Stomach smooth muscle (tissue), 2 donors: Measurements from ENCODE around the gene TNNI3K.
A peak's percentile ranks its signal among the peaks of the same experiment; 100 is the strongest.

Experiments used
- H3K27ac ChIP-seq: one replicate; pipeline ENCODE4 v1.7.0; 2013; ENCODE audit warnings: mild to moderate bottlenecking, low read length, inconsistent platforms
- H3K27me3 ChIP-seq, 2 donors: one replicate each; pipeline ENCODE4 v1.7.0; 2013; ENCODE audit warnings: low read length in 2 of 2; ENCODE audit not compliant: insufficient read depth in 2 of 2, control insufficient read depth in 1 of 2
- H3K36me3 ChIP-seq, 2 donors: one replicate each; pipeline ENCODE4 v1.7.0; 2013; ENCODE audit warnings: low read length in 2 of 2; ENCODE audit not compliant: control insufficient read depth in 2 of 2, insufficient read depth in 2 of 2
- H3K4me1 ChIP-seq: one replicate; pipeline ENCODE4 v1.7.0; 2013; ENCODE audit warnings: low read length; ENCODE audit not compliant: control insufficient read depth, insufficient read depth
- H3K4me3 ChIP-seq, 2 donors: one replicate each; pipeline ENCODE4 v1.7.0; 2013; ENCODE audit warnings: low read length in 2 of 2
- H3K9ac ChIP-seq, 2 donors: one replicate each; pipeline ENCODE4 v1.7.0; 2013; ENCODE audit warnings: low read length in 2 of 2, mild to moderate bottlenecking in 1 of 2
- H3K9me3 ChIP-seq, 2 donors: one replicate each; pipeline ENCODE4 v1.7.0; 2013; ENCODE audit warnings: low read length in 2 of 2; ENCODE audit not compliant: control insufficient read depth in 2 of 2
- donor health status: healthy.
- donor health status: Pancreatic carcinoma.

The TNNI3K gene

GRCh38 chr1:74392186-74392585 lies 157.0 kb downstream of the TNNI3K start:
- Histone ChIP-seq H3K4me1 (peaks cover 19% of the 10 kb centered on the region), H3K27ac (no peak overlapping the region), H3K9ac (no peak overlapping the region), H3K9me3 (no peaks in the 10 kb centered on the region), H3K4me3 (no peak overlapping the region), H3K27me3 (no peaks in the 10 kb centered on the region), H3K36me3 (no peaks in the 10 kb centered on the region)

- Histone ChIP-seq H3K4me3 (no peak overlapping the region), H3K9ac (no peak overlapping the region), H3K36me3 (no peaks in the 10 kb centered on the region), H3K4me1 (peaks cover 19% of the 10 kb centered on the region), H3K27ac (no peak overlapping the region), H3K27me3 (no peaks in the 10 kb centered on the region), H3K9me3 (no peaks in the 10 kb centered on the region)
Measured at GRCh38 chr1:74392840-74393239, 157.7 kb downstream of the TNNI3K start.

GRCh38 chr1:74395571-74395970 lies 160.4 kb downstream of the TNNI3K start:
- H3K9ac ChIP-seq, result no peak overlapping the region
- H3K27ac ChIP-seq, result no peak overlapping the region
- H3K4me3 ChIP-seq, result no peak overlapping the region
- no peaks in the 10 kb centered on the region for H3K9me3 ChIP-seq
- peaks cover 19% of the 10 kb centered on the region for H3K4me1 ChIP-seq
- H3K27me3 ChIP-seq, result no peaks in the 10 kb centered on the region
- no peaks in the 10 kb centered on the region for H3K36me3 ChIP-seq

- no peaks in the 10 kb centered on the region for H3K27me3 ChIP-seq
- H3K9ac ChIP-seq, result no peak overlapping the region
- peaks cover 19% of the 10 kb centered on the region for H3K4me1 ChIP-seq
- H3K27ac ChIP-seq, result no peak overlapping the region
- H3K36me3 ChIP-seq, result no peaks in the 10 kb centered on the region
- H3K4me3 ChIP-seq, result no peak overlapping the region
- H3K9me3 ChIP-seq, result no peaks in the 10 kb centered on the region
Measured at GRCh38 chr1:74396462-74396861, 161.3 kb downstream of the TNNI3K start.

- H3K9me3 ChIP-seq, result no peaks in the 10 kb centered on the region
- no peaks in the 10 kb centered on the region for H3K36me3 ChIP-seq
- H3K27me3 ChIP-seq, result no peaks in the 10 kb centered on the region
- peak overlapping the region; percentile 53 for H3K27ac ChIP-seq
- H3K4me3 ChIP-seq, result no peak overlapping the region
- H3K9ac ChIP-seq, result peak overlapping the region in 1 of 2 donors; percentile 9
- H3K4me1 ChIP-seq, result peaks cover 19% of the 10 kb centered on the region
Measured at GRCh38 chr1:74396933-74397332, 161.7 kb downstream of the TNNI3K start.

- H3K4me1 ChIP-seq, result peaks cover 15% of the 10 kb centered on the region
- no peaks in the 10 kb centered on the region for H3K36me3 ChIP-seq
- H3K27ac ChIP-seq, result no peak overlapping the region
- no peak overlapping the region for H3K9ac ChIP-seq
- no peaks in the 10 kb centered on the region for H3K27me3 ChIP-seq
- no peaks in the 10 kb centered on the region for H3K9me3 ChIP-seq
- H3K4me3 ChIP-seq, result no peak overlapping the region
Measured at GRCh38 chr1:74399249-74399648, 164.1 kb downstream of the TNNI3K start.

GRCh38 chr1:74402873-74403272 lies 167.7 kb downstream of the TNNI3K start:
- no peak overlapping the region for H3K27ac ChIP-seq
- H3K9me3 ChIP-seq, result peaks cover 0 to 3% of the 10 kb centered on the region in 2 donors
- no peak overlapping the region for H3K4me3 ChIP-seq
- no peak overlapping the region for H3K9ac ChIP-seq
- no peaks in the 10 kb centered on the region for H3K27me3 ChIP-seq
- no peaks in the 10 kb centered on the region for H3K4me1 ChIP-seq
- H3K36me3 ChIP-seq, result no peaks in the 10 kb centered on the region

GRCh38 chr1:74403606-74404005 lies 168.4 kb downstream of the TNNI3K start:
- H3K27me3 ChIP-seq, result no peaks in the 10 kb centered on the region
- H3K9ac ChIP-seq, result no peak overlapping the region

GRCh38 chr1:74406759-74407158 lies 171.6 kb downstream of the TNNI3K start:
- Histone ChIP-seq H3K4me1 (no peaks in the 10 kb centered on the region), H3K27me3 (no peaks in the 10 kb centered on the region), H3K36me3 (no peaks in the 10 kb centered on the region), H3K27ac (no peak overlapping the region), H3K9me3 (peaks cover 0 to 3% of the 10 kb centered on the region in 2 donors), H3K9ac (no peak overlapping the region), H3K4me3 (no peak overlapping the region)

More at GRCh38 chr1:74403606-74404005, 168.4 kb downstream of the TNNI3K start:
- no peaks in the 10 kb centered on the region for H3K36me3 ChIP-seq
- H3K4me3 ChIP-seq, result no peak overlapping the region
- H3K9me3 ChIP-seq, result peaks cover 0 to 3% of the 10 kb centered on the region in 2 donors
- no peaks in the 10 kb centered on the region for H3K4me1 ChIP-seq
- H3K27ac ChIP-seq, result no peak overlapping the region

GRCh38 chr1:74407902-74408301 lies 172.7 kb downstream of the TNNI3K start:
- Histone ChIP-seq H3K27me3 (no peaks in the 10 kb centered on the region), H3K4me1 (no peaks in the 10 kb centered on the region), H3K36me3 (no peaks in the 10 kb centered on the region), H3K9me3 (peaks cover 0 to 3% of the 10 kb centered on the region in 2 donors), H3K4me3 (no peak overlapping the region), H3K9ac (no peak overlapping the region), H3K27ac (no peak overlapping the region)

- Histone ChIP-seq H3K9me3 (no peaks in the 10 kb centered on the region), H3K36me3 (no peaks in the 10 kb centered on the region), H3K4me3 (no peak overlapping the region), H3K27ac (no peak overlapping the region), H3K9ac (no peak overlapping the region), H3K4me1 (no peaks in the 10 kb centered on the region), H3K27me3 (no peaks in the 10 kb centered on the region)
Measured at GRCh38 chr1:74412244-74412643, 177.1 kb downstream of the TNNI3K start.
